ENCODE data around the gene PARVB.

PARVB gene

GRCh38 chr22:44206330-44206645 is 182.2 kb downstream of the PARVB start:
- no peak for DNase-seq

- DNase-seq = no peak
Observed at GRCh38 chr22:44206696-44207095, 182.6 kb downstream of the PARVB start.

- no peak for DNase-seq
Observed at GRCh38 chr22:44207173-44207980, 183.3 kb downstream of the PARVB start.

- no peak for DNase-seq
Observed at GRCh38 chr22:44207981-44208317, 183.8 kb downstream of the PARVB start.

- no peak for DNase-seq
Observed at GRCh38 chr22:44209343-44209742, 185.2 kb downstream of the PARVB start.

- no peak for DNase-seq
Observed at GRCh38 chr22:44210722-44211121, 186.6 kb downstream of the PARVB start.

GRCh38 chr22:44211256-44211945 is 187.3 kb downstream of the PARVB start:
- DNase-seq = no peak

GRCh38 chr22:44211946-44212930 is 188.1 kb downstream of the PARVB start:
- DNase-seq = no peak

GRCh38 chr22:44212936-44213335 is 188.8 kb downstream of the PARVB start:
- no peak for DNase-seq

GRCh38 chr22:44213489-44214043 is 189.5 kb downstream of the PARVB start:
- no peak for DNase-seq

- DNase-seq = no peak
Observed at GRCh38 chr22:44214187-44214586, 190.1 kb downstream of the PARVB start.

GRCh38 chr22:44214764-44215163 is 190.7 kb downstream of the PARVB start:
- no peak for DNase-seq

- DNase-seq = no peak
Observed at GRCh38 chr22:44215287-44215686, 191.2 kb downstream of the PARVB start.

GRCh38 chr22:44217346-44217745 is 193.2 kb downstream of the PARVB start:
- DNase-seq = no peak

GRCh38 chr22:44218071-44218470 is 194.0 kb downstream of the PARVB start:
- DNase-seq = no peak

GRCh38 chr22:44219101-44219870 is 195.2 kb downstream of the PARVB start:
- no peak for DNase-seq

- DNase-seq = no peak
Observed at GRCh38 chr22:44220727-44221680, 196.9 kb downstream of the PARVB start.

- DNase-seq = no peak
Observed at GRCh38 chr22:44221710-44222475, 197.8 kb downstream of the PARVB start.

Measured in stimulated activated CD4-positive, alpha-beta T cell treated with anti-CD3 and anti-CD28 coated beads, Interleukin-2, amount 100 ng/mL, for 48 hours (primary cell).